NCI-H345 treated with DMSO at 0.1 percent for 48 hours (cell line): ENCODE results near the gene RPS6KA5.

Source experiments
- DNase-seq: peaks from one replicate; lab custom pipeline; 2025; ENCODE audit not compliant: unreplicated experiment; lab: John Stamatoyannopoulos, UW

Gene RPS6KA5

DNA sequence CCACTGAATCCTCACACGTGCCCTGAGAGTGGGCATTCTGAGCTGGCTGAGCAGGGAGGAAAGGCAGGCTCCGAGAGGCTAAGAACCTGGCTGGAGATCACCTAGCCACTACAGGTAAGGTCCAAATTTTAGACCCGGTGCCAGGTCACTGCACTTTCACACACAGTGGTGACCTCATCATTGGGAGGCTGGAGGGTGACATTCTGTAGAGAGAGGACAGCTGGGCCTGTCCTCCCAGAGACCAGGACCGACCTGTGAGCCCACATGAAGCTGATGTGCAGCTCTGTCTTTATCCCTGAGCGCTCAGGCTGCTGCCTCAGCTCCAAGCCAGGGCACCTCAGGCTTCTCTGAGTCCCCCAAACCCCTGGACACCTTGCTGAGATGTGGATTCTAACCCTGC, 248.3 kb downstream of the RPS6KA5 start:
- no peak for DNase-seq

DNA sequence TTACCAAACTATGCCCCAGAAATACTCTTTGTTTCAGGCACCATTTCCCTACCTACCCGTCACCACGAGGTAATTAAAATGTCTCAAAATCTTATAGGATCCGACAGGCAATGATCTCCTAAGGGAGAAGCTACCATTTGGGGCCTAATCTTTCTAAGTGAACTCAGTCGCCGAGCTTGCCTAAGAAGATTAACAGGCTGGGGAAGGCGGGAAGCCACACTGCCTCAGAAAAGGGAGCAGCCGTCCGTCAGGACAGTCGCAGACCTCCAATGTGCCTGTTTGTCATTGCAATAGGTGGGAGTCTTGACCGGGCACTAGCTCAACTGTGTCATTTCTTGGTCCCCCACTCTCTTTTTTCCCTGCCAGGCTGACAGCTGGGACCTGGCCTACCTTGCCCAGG, 248.8 kb downstream of the RPS6KA5 start:
- DNase-seq = no peak

DNA sequence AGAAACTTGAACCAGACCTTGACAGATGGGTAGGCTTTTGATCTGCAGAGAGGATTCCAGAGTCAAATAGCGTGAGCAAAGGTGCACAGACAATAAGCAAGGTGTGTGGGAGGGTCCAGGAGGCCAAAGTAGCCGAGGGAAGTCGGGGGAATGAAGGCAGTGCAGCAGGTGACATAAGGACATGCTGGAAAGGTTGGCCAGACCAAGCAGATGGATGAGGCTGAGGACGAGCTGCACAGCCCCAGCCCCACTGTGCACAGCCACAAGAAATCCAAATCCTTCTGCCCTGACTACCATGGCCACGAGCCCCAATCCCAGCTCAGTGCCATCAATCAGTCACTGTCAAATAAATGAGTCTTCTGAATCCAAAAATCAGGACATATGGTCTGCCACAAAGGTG, 249.6 kb downstream of the RPS6KA5 start:
- no peak for DNase-seq

- no peak for DNase-seq
These were observed 250.7 kb downstream of the RPS6KA5 start for GRCh38 chr14:90809530-90810312.

DNA sequence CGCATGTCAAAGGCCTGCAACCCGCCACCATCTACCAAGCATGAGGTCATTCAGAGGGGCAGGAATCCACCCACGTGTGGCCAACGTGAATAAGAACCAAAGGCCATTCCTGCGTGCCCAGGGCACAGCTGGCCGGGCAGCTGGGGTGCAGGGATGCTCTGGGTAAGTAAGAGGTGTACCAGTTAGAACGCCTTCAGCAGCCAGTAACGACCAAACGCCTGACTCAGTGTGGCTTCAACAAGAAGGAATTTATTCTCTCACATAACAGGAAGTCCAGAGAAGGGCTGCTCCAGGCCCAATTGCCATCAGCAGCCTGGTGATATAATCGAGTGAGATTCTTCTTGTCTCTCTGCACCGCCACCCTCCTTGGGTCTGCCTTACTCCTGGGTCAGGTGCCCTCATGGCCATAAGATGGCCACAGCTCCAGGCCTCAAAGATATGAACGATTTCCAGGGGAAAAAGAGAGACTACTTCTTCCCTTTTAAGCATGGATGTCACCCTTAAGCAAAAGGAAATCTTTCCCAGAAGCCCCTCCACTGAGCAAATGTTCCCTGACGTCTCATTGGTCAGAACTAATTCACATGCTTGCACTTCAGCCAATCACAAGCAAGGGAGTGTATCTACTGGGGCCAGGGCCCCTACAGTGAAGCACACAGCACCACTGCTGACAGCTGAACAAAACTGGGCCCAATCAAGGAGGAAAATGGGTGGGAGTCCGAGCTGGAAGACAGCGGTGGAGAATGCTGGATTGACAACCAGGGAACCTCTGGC, 251.5 kb downstream of the RPS6KA5 start:
- DNase-seq = no peak

GRCh38 chr14:90807060-90807459, 253.4 kb downstream of the RPS6KA5 start:
- no peak for DNase-seq

- no peak for DNase-seq
These were observed 254.5 kb downstream of the RPS6KA5 start for GRCh38 chr14:90805662-90806540.

GRCh38 chr14:90805084-90805391, 255.4 kb downstream of the RPS6KA5 start:
- DNase-seq = no peak

GRCh38 chr14:90804292-90805083, 256.0 kb downstream of the RPS6KA5 start:
- no peak for DNase-seq

- no peak for DNase-seq
These were observed 257.2 kb downstream of the RPS6KA5 start for GRCh38 chr14:90803249-90803648.

- no peak for DNase-seq
These were observed 261.0 kb downstream of the RPS6KA5 start for GRCh38 chr14:90799420-90799819.

- DNase-seq = no peak
These were observed 262.5 kb downstream of the RPS6KA5 start for GRCh38 chr14:90797919-90798318.
